ENCODE results near the gene TPSD1. TPM values are rescaled to one million over a fixed set of nuclear protein-coding genes. Genes with fewer than 3 reads are reported as not detected.
"Not testable (repeated sequence)": the region's sequence is repeated elsewhere in the genome, so short reads cannot be mapped to it uniquely, and the experiment has no call there.

The TPSD1 gene
- total and polyA plus RNA-seq, 7 donors = 0.09 to 0.90 (median 0.19) TPM; not detected in 3

- H3K36me3 ChIP-seq (ENCODE audit: insufficient read depth in 1 of 2, low read depth in 1 of 2); H3K27me3 ChIP-seq (ENCODE audit: insufficient read depth in 3 of 3, low read length in 2 of 3); intact Hi-C loops (cut with DNase I); H3K4me1 ChIP-seq; H3K9me3 ChIP-seq; H3K27ac ChIP-seq; ATAC-seq; H3K4me3 ChIP-seq: not testable (repeated sequence)
- WGBS, 3 donors = 73 to 81% (median 75%) methylated on average over 14 to 17 of the region's 17 CpGs
- DNase-seq = peak in 1 of 2 donors; percentile 11
Measured at GRCh38 chr16:1230471-1231212, 25.2 kb upstream of the TPSD1 start.

GRCh38 chr16:1231301-1231700 is 24.6 kb upstream of the TPSD1 start:
- intact Hi-C loops (cut with DNase I); H3K4me3 ChIP-seq; H3K4me1 ChIP-seq; H3K27ac ChIP-seq; H3K36me3 ChIP-seq (ENCODE audit: insufficient read depth in 1 of 2, low read depth in 1 of 2); ATAC-seq; H3K27me3 ChIP-seq (ENCODE audit: insufficient read depth in 3 of 3, low read length in 2 of 3); H3K9me3 ChIP-seq: not testable (repeated sequence)
- WGBS, 3 donors = 73 to 85% (median 78%) methylated on average over 6 to 7 of the region's 7 CpGs
- peak; percentile 5 to 34 for DNase-seq

GRCh38 chr16:1232049-1232748 is 23.7 kb upstream of the TPSD1 start:
- DNase-seq; intact Hi-C loops (cut with DNase I); H3K36me3 ChIP-seq (ENCODE audit: insufficient read depth in 1 of 2, low read depth in 1 of 2); H3K27me3 ChIP-seq (ENCODE audit: insufficient read depth in 3 of 3, low read length in 2 of 3); H3K27ac ChIP-seq; H3K4me3 ChIP-seq; H3K9me3 ChIP-seq; H3K4me1 ChIP-seq: not testable (repeated sequence)
- peak in 3 of 4 donors; percentile 32 to 45 (median 37) for ATAC-seq
- WGBS, 3 donors = no CpG with 5 or more reads among the region's 47 CpGs

- H3K9me3 ChIP-seq; intact Hi-C loops (cut with DNase I); H3K27me3 ChIP-seq (ENCODE audit: insufficient read depth in 3 of 3, low read length in 2 of 3); H3K36me3 ChIP-seq (ENCODE audit: insufficient read depth in 1 of 2, low read depth in 1 of 2); H3K27ac ChIP-seq; H3K4me1 ChIP-seq; H3K4me3 ChIP-seq; DNase-seq: not testable (repeated sequence)
- peak; percentile 74 to 85 (median 80) for ATAC-seq
- no CpG with 5 or more reads among the region's 29 CpGs for WGBS, 3 donors
Measured at GRCh38 chr16:1236659-1237058, 19.2 kb upstream of the TPSD1 start.

GRCh38 chr16:1237990-1238389 is 17.9 kb upstream of the TPSD1 start:
- no peaks in the 10 kb centered on the region for H3K9me3 ChIP-seq
- intact Hi-C loops (cut with DNase I) = no loop called here
- no peak for ATAC-seq
- H3K36me3 ChIP-seq (ENCODE audit: insufficient read depth in 1 of 2, low read depth in 1 of 2) = no peaks in the 10 kb centered on the region
- TF ChIP-seq CTCF (IDR thresholded peaks at IDR 0.05) = no peak
- H3K27ac ChIP-seq = no peak overlapping the region
- WGBS, 3 donors = 77 to 86% (median 80%) methylated on average over 9 of the region's 9 CpGs
- H3K4me3 ChIP-seq = no peak overlapping the region
- H3K27me3 ChIP-seq (ENCODE audit: insufficient read depth in 3 of 3, low read length in 2 of 3) = no peaks in the 10 kb centered on the region
- peak in 1 of 2 donors; percentile 11 for DNase-seq
- no peaks in the 10 kb centered on the region for H3K4me1 ChIP-seq

GRCh38 chr16:1238909-1239308 is 17.0 kb upstream of the TPSD1 start:
- H3K4me3 ChIP-seq; H3K27me3 ChIP-seq (ENCODE audit: insufficient read depth in 3 of 3, low read length in 2 of 3); H3K27ac ChIP-seq; H3K4me1 ChIP-seq; H3K9me3 ChIP-seq; intact Hi-C loops (cut with DNase I); H3K36me3 ChIP-seq (ENCODE audit: insufficient read depth in 1 of 2, low read depth in 1 of 2): not testable (repeated sequence)
- 53 to 65% (median 58%) methylated on average over 11 to 19 of the region's 23 CpGs for WGBS, 3 donors
- peak in 1 of 4 donors; percentile 39 for ATAC-seq
- DNase-seq = peak in 1 of 2 donors; percentile 11

GRCh38 chr16:1239575-1239974 is 16.3 kb upstream of the TPSD1 start:
- intact Hi-C loops (cut with DNase I); ATAC-seq; H3K4me1 ChIP-seq; H3K4me3 ChIP-seq; H3K36me3 ChIP-seq (ENCODE audit: insufficient read depth in 1 of 2, low read depth in 1 of 2); H3K27me3 ChIP-seq (ENCODE audit: insufficient read depth in 3 of 3, low read length in 2 of 3); H3K9me3 ChIP-seq; H3K27ac ChIP-seq: not testable (repeated sequence)
- DNase-seq = peak; percentile 4 to 26
- WGBS, 3 donors = 74 to 91% (median 76%) methylated on average over 5 to 9 of the region's 9 CpGs

- H3K27ac ChIP-seq; ATAC-seq; H3K4me3 ChIP-seq; H3K36me3 ChIP-seq (ENCODE audit: insufficient read depth in 1 of 2, low read depth in 1 of 2); H3K4me1 ChIP-seq; intact Hi-C loops (cut with DNase I); H3K9me3 ChIP-seq: not testable (repeated sequence)
- DNase-seq = peak in 1 of 2 donors; percentile 49
- peaks cover 0 to 15% (median 6%) of the 10 kb centered on the region in 3 donors for H3K27me3 ChIP-seq (ENCODE audit: insufficient read depth in 3 of 3, low read length in 2 of 3)
- WGBS, 3 donors = 51 to 60% (median 58%) methylated on average over 2 to 5 of the region's 12 CpGs
Measured at GRCh38 chr16:1240436-1240835, 15.4 kb upstream of the TPSD1 start, which contains the start of gene TPSAB1. TSS of gene TPSAB1 (plus strand) at chr16:1240705. CDS start at chr16:1240939, 234 bp downstream.

- H3K4me3 ChIP-seq; H3K36me3 ChIP-seq (ENCODE audit: insufficient read depth in 1 of 2, low read depth in 1 of 2); H3K4me1 ChIP-seq; H3K27ac ChIP-seq; H3K9me3 ChIP-seq; intact Hi-C loops (cut with DNase I); ATAC-seq: not testable (repeated sequence)
- WGBS, 3 donors = 75 to 82% (median 79%) methylated on average over 7 to 11 of the region's 15 CpGs
- DNase-seq = peak in 1 of 2 donors; percentile 8
- H3K27me3 ChIP-seq (ENCODE audit: insufficient read depth in 3 of 3, low read length in 2 of 3) = peaks cover 0 to 20% (median 6%) of the 10 kb centered on the region in 3 donors
Measured at GRCh38 chr16:1241081-1241480, 14.8 kb upstream of the TPSD1 start.

- H3K27me3 ChIP-seq (ENCODE audit: insufficient read depth in 3 of 3, low read length in 2 of 3) = peaks cover 0 to 25% (median 6%) of the 10 kb centered on the region in 3 donors
- H3K4me1 ChIP-seq; H3K27ac ChIP-seq; ATAC-seq; H3K4me3 ChIP-seq; H3K9me3 ChIP-seq; H3K36me3 ChIP-seq (ENCODE audit: insufficient read depth in 1 of 2, low read depth in 1 of 2); intact Hi-C loops (cut with DNase I): not testable (repeated sequence)
- WGBS, 3 donors = 35 to 47% (median 41%) methylated on average over 6 to 7 of the region's 11 CpGs
- peak in 1 of 2 donors; percentile 12 for DNase-seq
Measured at GRCh38 chr16:1243363-1243762, 12.5 kb upstream of the TPSD1 start.

Measured in psoas muscle (tissue), 8 donors.